Prostate gland (tissue), 2 donors: Measurements from ENCODE around the gene FGGY. TPM values are rescaled to one million over a fixed set of nuclear protein-coding genes. Genes with fewer than 3 reads are reported as not detected.
A peak's percentile ranks its signal among the peaks of the same experiment; 100 is the strongest.

Experiments
- DNase-seq: peaks from one replicate; pipeline ENCODE4 v3.0.0-alpha.2; 2019; ENCODE audit warnings: low spot score
- H3K27ac ChIP-seq, 2 donors: fragments of 200-600 bp; sonication (generic); 2 replicates each; pipeline ENCODE4 v1.5.1; 2017 to 2019
- H3K27me3 ChIP-seq: fragments of 200-600 bp; sonication (generic); replicated peaks from 2 replicates; pipeline ENCODE4 v1.5.1; 2019; ENCODE audit not compliant: insufficient read depth
- H3K36me3 ChIP-seq, 2 donors: fragments of 200-600 bp; sonication (generic); 1 replicate in 1 of 2; 2 replicates in 1 of 2; pipeline versions ENCODE4 v1.5.1 to v1.8.1; 2017 to 2019
- H3K4me1 ChIP-seq: fragments of 200-600 bp; sonication (generic); replicated peaks from 2 replicates; pipeline ENCODE4 v1.5.1; 2019
- H3K4me3 ChIP-seq, 2 donors: fragments of 200-600 bp; sonication (generic); 2 replicates each; pipeline ENCODE4 v1.5.1; 2017 to 2019
- H3K9me3 ChIP-seq: fragments of 200-600 bp; sonication (generic); 2 replicates; pipeline ENCODE4 v1.5.1; 2017
- POLR2A ChIP-seq: fragments of 450-650 bp; IDR thresholded peaks from one replicate; pipeline ENCODE4 v1.6.1; 2016; ENCODE audit warnings: antibody characterized with exemption, mild to moderate bottlenecking
- POLR2AphosphoS5 ChIP-seq: sonication (generic); formaldehyde crosslinking; IDR thresholded peaks from one replicate; pipeline ENCODE4 v1.6.1; 2017; ENCODE audit warnings: antibody characterized with exemption
- WGBS: methylation state at CpG from one replicate; pipeline ENCODE4 v1.1.5; 2018; 5-methylcytosine and 5-hydroxymethylcytosine counted together
- intact Hi-C: fragments of 100-400 bp; cut with DNase I; formaldehyde crosslinking; loops from one replicate; pipeline ENCODE4 v1.14.2; 2022
- total RNA-seq, 2 donors: library from RNA; depleted of rRNA; stranded (reverse); fragments of >200 nt; gene quantifications; one replicate each; pipeline ENCODE4 v1.1.0, GENCODE V29; 2016
- TF ChIP-seq, protein P1 (sequence below), 4 experiments: fragments of 200-600 bp in 2 of 4; fragments of 450-650 bp in 2 of 4; sonication (generic) in 2 of 4; IDR thresholded peaks; 1 replicate in 3 of 4; 2 replicates in 1 of 4; pipeline ENCODE4 v1.5.1; 2016 to 2019; ENCODE audit warnings: antibody characterized with exemption in 4 of 4, mild to moderate bottlenecking in 2 of 4, moderate library complexity in 2 of 4

FGGY gene
- total RNA-seq, 2 donors from 2014 or later = 28.6 to 32.2 TPM

DNA sequence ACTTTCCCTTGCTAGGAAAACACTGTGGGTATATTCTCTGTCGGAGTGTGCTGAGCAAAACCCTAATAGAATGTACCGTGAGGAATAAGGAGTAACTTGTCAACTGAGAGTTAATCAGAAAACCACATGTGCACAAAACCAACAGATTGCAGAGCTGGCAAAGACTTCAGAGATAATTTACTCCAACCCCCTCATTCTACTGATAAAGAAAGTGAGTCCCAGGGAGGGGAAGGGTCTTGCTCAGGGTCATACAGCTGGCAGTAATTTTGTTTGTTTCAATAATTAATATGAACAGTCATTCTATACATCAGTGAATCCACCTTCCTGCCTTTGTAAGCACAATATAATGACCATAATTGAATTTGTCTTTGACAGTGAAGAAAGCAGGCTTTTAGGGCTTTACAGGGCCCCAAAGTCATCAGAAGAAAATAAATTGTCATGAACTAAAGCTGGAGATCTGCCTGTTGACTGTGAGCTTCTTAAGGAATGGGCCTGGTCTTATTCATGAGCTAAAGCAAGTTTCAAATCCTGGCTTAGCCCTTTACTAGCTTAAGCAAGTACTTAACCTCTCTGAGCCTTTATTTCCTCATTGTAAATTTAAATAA is 450.6 kb downstream of the FGGY start:
- TF ChIP-seq, protein P1, sequence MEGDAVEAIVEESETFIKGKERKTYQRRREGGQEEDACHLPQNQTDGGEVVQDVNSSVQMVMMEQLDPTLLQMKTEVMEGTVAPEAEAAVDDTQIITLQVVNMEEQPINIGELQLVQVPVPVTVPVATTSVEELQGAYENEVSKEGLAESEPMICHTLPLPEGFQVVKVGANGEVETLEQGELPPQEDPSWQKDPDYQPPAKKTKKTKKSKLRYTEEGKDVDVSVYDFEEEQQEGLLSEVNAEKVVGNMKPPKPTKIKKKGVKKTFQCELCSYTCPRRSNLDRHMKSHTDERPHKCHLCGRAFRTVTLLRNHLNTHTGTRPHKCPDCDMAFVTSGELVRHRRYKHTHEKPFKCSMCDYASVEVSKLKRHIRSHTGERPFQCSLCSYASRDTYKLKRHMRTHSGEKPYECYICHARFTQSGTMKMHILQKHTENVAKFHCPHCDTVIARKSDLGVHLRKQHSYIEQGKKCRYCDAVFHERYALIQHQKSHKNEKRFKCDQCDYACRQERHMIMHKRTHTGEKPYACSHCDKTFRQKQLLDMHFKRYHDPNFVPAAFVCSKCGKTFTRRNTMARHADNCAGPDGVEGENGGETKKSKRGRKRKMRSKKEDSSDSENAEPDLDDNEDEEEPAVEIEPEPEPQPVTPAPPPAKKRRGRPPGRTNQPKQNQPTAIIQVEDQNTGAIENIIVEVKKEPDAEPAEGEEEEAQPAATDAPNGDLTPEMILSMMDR (IDR thresholded peaks at IDR 0.05) = no peak
- no peak for TF ChIP-seq POLR2A
- no peak for TF ChIP-seq POLR2AphosphoS5
- Histone ChIP-seq H3K4me1 (peaks cover 4% of the 10 kb centered on the region), H3K27me3 (no peaks in the 10 kb centered on the region), H3K4me3 (no peak overlapping the region), H3K27ac (no peak overlapping the region), H3K9me3 (no peaks in the 10 kb centered on the region), H3K36me3 (no peaks in the 10 kb centered on the region)
- DNase-seq = no peak
- WGBS = 90% methylated on average over 2 of the region's 2 CpGs
- intact Hi-C loops = no loop called here

DNA sequence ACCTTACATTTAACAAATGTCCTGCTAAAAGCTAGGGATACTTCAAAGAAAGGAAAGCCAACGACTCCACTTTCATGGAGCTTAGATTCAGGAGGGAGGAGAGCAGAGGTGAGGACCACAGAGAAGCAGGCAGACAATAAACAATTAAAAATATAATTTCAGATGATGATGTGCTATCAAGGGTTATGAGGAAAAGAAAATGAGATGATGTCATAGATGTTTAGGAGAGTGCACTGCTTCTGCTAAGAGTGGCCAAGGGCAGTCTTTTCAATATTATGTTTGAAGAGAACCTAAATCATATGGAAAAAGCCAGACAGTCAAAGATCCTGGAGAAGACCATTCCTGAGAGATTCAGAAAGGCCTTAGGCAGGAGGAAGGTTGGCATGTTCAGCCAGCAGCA is 451.2 kb downstream of the FGGY start:
- no peaks in the 10 kb centered on the region for H3K9me3 ChIP-seq
- WGBS = 67% methylated on average over 1 of the region's 1 CpG
- no peak overlapping the region for H3K27ac ChIP-seq
- TF ChIP-seq POLR2AphosphoS5 (no peak), POLR2A (no peak)
- no peak for DNase-seq
- no peaks in the 10 kb centered on the region for H3K36me3 ChIP-seq
- H3K4me1 ChIP-seq = peaks cover 1% of the 10 kb centered on the region
- intact Hi-C loops = no loop called here
- no peak overlapping the region for H3K4me3 ChIP-seq
- no peaks in the 10 kb centered on the region for H3K27me3 ChIP-seq

DNA sequence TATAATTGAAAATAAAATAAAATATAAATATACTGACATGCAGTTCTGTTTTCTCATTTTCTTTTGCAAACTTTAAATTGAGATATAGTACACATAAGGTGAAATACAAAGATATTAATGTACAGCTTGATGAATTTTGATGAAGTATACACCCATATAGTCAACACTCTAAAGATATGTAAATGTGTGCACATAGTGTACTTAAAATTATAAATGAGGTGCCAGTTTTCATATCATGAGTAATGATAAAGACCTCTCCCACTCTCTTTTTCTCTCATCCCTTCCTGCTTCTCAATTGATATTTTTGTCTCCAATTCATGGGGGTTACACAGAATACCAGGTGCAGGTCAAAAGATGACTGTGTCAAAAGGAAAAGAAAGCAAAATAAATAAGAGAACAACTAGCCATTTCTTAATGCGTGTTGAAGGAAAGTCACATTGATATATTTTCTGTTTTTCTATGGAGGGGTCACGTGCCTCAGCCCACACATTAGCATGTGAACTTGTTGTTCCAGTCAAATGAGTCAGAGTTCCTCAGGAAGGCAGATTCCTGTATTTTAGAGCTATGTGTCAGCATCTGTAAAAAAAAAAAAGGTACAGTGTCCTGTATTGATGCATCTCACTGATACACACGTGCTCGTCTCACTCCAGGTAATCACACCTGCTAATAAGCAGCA is 453.6 kb downstream of the FGGY start:
- Histone ChIP-seq H3K36me3 (no peaks in the 10 kb centered on the region), H3K4me1 (no peaks in the 10 kb centered on the region), H3K27ac (peak overlapping the region in 1 of 2 donors; percentile 17), H3K9me3 (no peaks in the 10 kb centered on the region), H3K4me3 (no peak overlapping the region), H3K27me3 (no peaks in the 10 kb centered on the region)
- intact Hi-C loops = no loop called here
- TF ChIP-seq POLR2AphosphoS5 (peak; percentile 85), POLR2A (no peak)
- TF ChIP-seq, protein P1 (IDR thresholded peaks at IDR 0.05) = no peak
- no peak for DNase-seq
- WGBS = 34% methylated on average over 4 of the region's 4 CpGs

DNA sequence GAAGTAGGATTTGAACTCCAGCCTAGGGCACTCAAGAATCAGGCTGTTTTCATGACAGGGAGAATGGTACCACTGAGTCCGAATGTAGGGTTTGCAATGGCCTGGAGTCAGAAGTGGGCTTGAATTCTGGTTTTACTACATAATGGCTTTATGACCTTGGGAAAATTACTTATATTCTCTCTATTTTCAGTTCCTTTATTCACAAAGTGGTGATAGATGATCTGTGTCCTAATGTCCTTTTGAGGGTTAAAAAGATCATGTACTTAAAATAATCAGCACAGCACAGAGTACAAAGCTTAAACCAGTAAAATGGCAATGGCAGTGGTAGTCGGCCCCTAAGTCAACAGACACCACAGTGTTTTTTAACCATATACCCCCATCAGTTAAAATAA is 454.1 kb downstream of the FGGY start:
- Histone ChIP-seq H3K9me3 (no peaks in the 10 kb centered on the region), H3K27ac (peak overlapping the region in 1 of 2 donors; percentile 17), H3K36me3 (no peaks in the 10 kb centered on the region), H3K4me3 (no peak overlapping the region), H3K4me1 (no peaks in the 10 kb centered on the region), H3K27me3 (no peaks in the 10 kb centered on the region)
- DNase-seq = no peak
- TF ChIP-seq, protein P1 (IDR thresholded peaks at IDR 0.05) = no peak
- no peak for TF ChIP-seq POLR2A
- no peak for TF ChIP-seq POLR2AphosphoS5
- WGBS = 74% methylated on average over 2 of the region's 2 CpGs
- intact Hi-C loops = no loop called here

DNA sequence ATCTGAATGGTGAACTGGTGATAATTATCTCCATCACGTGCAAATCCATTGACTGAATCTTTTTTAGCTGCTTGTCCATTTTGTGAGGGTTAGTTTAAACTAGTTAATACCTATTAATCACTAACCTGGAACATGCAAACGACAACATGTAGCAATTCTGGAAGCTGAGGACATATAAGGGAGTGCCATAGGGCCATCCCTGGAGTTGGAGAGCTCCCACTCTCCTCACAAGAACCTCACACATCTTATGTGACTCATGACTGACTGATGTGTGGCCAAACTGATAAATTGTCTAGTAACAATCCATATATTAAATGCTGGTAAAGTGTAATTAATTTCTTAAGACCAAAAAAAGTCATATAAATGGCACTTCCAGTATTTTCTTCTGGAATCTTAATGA is 454.9 kb downstream of the FGGY start:
- 86% methylated on average over 2 of the region's 2 CpGs for WGBS
- intact Hi-C loops = no loop called here
- no peak overlapping the region for H3K27ac ChIP-seq
- TF ChIP-seq POLR2AphosphoS5 (no peak), POLR2A (no peak)
- TF ChIP-seq, protein P1 (IDR thresholded peaks at IDR 0.05) = no peak
- H3K36me3 ChIP-seq = no peaks in the 10 kb centered on the region
- no peaks in the 10 kb centered on the region for H3K27me3 ChIP-seq
- H3K4me1 ChIP-seq = no peaks in the 10 kb centered on the region
- H3K9me3 ChIP-seq = no peaks in the 10 kb centered on the region
- no peak overlapping the region for H3K4me3 ChIP-seq
- no peak for DNase-seq
